Measurements from ENCODE around the gene ETV3.

ETV3 gene

DNA sequence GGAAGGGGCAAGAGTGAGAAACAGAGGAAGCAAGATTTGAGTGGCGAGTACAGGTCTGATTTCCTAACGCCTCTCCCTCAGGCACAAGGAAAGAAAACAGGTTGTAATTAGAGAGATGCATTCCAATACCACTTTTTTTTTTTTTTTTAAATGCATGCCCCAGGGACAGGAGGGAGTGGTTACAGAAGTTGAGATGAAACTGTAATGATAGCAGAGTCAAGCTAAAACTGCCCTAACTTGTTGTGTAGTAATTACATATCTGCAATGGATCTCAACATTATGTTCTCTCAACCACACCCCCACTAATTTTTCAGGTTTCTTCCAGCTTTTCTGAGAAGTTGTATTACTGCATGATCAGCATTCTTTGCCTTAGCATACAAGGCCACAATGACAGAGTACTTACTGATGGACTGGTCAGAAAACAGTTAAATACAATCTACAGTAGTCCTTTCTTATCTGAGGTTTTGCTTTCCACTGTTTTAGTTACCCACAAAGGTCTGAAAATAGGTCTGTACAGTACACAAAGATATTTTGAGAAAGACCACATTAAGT is 5.5 kb downstream of the ETV3 start:
- no peaks in the 10 kb centered on the region for H3K27me3 ChIP-seq (ENCODE audit: low read depth, low read length)
- H3K4me3 ChIP-seq (ENCODE audit: low read length) = no peak overlapping the region
- H4K20me1 ChIP-seq (ENCODE audit: insufficient read depth, low read length) = peaks cover 21% of the 10 kb centered on the region
- TF ChIP-seq, protein P1, sequence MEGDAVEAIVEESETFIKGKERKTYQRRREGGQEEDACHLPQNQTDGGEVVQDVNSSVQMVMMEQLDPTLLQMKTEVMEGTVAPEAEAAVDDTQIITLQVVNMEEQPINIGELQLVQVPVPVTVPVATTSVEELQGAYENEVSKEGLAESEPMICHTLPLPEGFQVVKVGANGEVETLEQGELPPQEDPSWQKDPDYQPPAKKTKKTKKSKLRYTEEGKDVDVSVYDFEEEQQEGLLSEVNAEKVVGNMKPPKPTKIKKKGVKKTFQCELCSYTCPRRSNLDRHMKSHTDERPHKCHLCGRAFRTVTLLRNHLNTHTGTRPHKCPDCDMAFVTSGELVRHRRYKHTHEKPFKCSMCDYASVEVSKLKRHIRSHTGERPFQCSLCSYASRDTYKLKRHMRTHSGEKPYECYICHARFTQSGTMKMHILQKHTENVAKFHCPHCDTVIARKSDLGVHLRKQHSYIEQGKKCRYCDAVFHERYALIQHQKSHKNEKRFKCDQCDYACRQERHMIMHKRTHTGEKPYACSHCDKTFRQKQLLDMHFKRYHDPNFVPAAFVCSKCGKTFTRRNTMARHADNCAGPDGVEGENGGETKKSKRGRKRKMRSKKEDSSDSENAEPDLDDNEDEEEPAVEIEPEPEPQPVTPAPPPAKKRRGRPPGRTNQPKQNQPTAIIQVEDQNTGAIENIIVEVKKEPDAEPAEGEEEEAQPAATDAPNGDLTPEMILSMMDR (IDR thresholded peaks at IDR 0.05; ENCODE audit: low read depth, low read length) = no peak
- TF ChIP-seq EZH2phosphoT487 (IDR thresholded peaks at IDR 0.05; ENCODE audit: low read depth) = no peak
- H3K4me1 ChIP-seq (ENCODE audit: low read length) = peaks cover 15% of the 10 kb centered on the region
- H2AFZ ChIP-seq (ENCODE audit: low read depth, low read length) = no peak overlapping the region
- H3K27ac ChIP-seq (ENCODE audit: low read length) = no peak overlapping the region
- peaks cover 54% of the 10 kb centered on the region for H3K79me2 ChIP-seq (ENCODE audit: low read length)
- no peaks in the 10 kb centered on the region for H3K9me3 ChIP-seq (ENCODE audit: insufficient read depth, low read length)
- H3K36me3 ChIP-seq (replicated peaks; ENCODE audit: low read depth, low read length) = peaks cover 79% of the 10 kb centered on the region
- no peak overlapping the region for H3K4me2 ChIP-seq (ENCODE audit: low read length)
- H3K9ac ChIP-seq (ENCODE audit: low read length) = no peak overlapping the region

DNA sequence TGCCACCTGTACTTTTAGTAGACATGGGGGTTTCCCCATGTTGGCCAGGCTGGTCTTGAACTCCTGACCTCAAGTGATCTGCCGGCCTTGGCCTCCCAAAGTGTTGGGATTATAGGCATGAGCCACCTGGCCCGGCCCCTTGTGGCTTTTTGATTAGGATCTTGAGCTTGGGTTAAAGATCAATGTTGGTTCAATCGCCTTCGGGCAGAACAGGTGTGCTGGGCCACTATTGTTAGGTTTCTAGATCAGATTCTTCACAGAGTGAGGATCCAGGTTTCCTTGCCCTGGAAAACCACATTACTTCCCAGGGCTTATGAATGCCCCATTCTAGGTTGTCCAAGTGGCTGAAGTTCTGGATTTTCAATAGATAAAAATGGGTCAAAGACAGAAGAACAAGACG is 6.1 kb downstream of the ETV3 start:
- peaks cover 15% of the 10 kb centered on the region for H4K20me1 ChIP-seq (ENCODE audit: insufficient read depth, low read length)
- peaks cover 80% of the 10 kb centered on the region for H3K36me3 ChIP-seq (replicated peaks; ENCODE audit: low read depth, low read length)
- H3K79me2 ChIP-seq (ENCODE audit: low read length) = peaks cover 48% of the 10 kb centered on the region
- no peak overlapping the region for H3K4me3 ChIP-seq (ENCODE audit: low read length)
- H3K4me1 ChIP-seq (ENCODE audit: low read length) = peaks cover 15% of the 10 kb centered on the region
- no peak overlapping the region for H2AFZ ChIP-seq (ENCODE audit: low read depth, low read length)
- no peak overlapping the region for H3K4me2 ChIP-seq (ENCODE audit: low read length)
- no peaks in the 10 kb centered on the region for H3K27me3 ChIP-seq (ENCODE audit: low read depth, low read length)
- H3K9ac ChIP-seq (ENCODE audit: low read length) = no peak overlapping the region
- TF ChIP-seq EZH2phosphoT487 (IDR thresholded peaks at IDR 0.05; ENCODE audit: low read depth) = no peak
- no peaks in the 10 kb centered on the region for H3K9me3 ChIP-seq (ENCODE audit: insufficient read depth, low read length)
- H3K27ac ChIP-seq (ENCODE audit: low read length) = no peak overlapping the region

- Histone ChIP-seq H3K79me2 (ENCODE audit: low read length) (peaks cover 40% of the 10 kb centered on the region), H3K27ac (ENCODE audit: low read length) (no peak overlapping the region), H2AFZ (ENCODE audit: low read depth, low read length) (no peak overlapping the region), H3K36me3 (replicated peaks; ENCODE audit: low read depth, low read length) (peaks cover 84% of the 10 kb centered on the region), H3K4me3 (ENCODE audit: low read length) (no peak overlapping the region), H3K9me3 (ENCODE audit: insufficient read depth, low read length) (no peaks in the 10 kb centered on the region), H4K20me1 (ENCODE audit: insufficient read depth, low read length) (peaks cover 7% of the 10 kb centered on the region), H3K4me2 (ENCODE audit: low read length) (no peak overlapping the region), H3K9ac (ENCODE audit: low read length) (no peak overlapping the region), H3K4me1 (ENCODE audit: low read length) (peaks cover 6% of the 10 kb centered on the region), H3K27me3 (ENCODE audit: low read depth, low read length) (no peaks in the 10 kb centered on the region)
- TF ChIP-seq, protein P1 (IDR thresholded peaks at IDR 0.05; ENCODE audit: low read depth, low read length) = no peak
- no peak for TF ChIP-seq EZH2phosphoT487 (IDR thresholded peaks at IDR 0.05; ENCODE audit: low read depth)
Measured at GRCh38 chr1:157131281-157131680, 6.9 kb downstream of the ETV3 start.

GRCh38 chr1:157124855-157125254 is 13.3 kb downstream of the ETV3 start:
- Histone ChIP-seq H3K36me3 (replicated peaks; ENCODE audit: low read depth, low read length) (peaks cover 65% of the 10 kb centered on the region), H2AFZ (ENCODE audit: low read depth, low read length) (no peak overlapping the region), H3K79me2 (ENCODE audit: low read length) (peaks cover 35% of the 10 kb centered on the region), H3K4me1 (ENCODE audit: low read length) (no peaks in the 10 kb centered on the region), H3K27me3 (ENCODE audit: low read depth, low read length) (no peaks in the 10 kb centered on the region), H4K20me1 (ENCODE audit: insufficient read depth, low read length) (0 out of 2 replicates have a peak, but pooled peaks cover 4% of the 10 kb centered on the region), H3K9ac (ENCODE audit: low read length) (no peak overlapping the region), H3K9me3 (ENCODE audit: insufficient read depth, low read length) (no peaks in the 10 kb centered on the region), H3K4me2 (ENCODE audit: low read length) (no peak overlapping the region), H3K27ac (ENCODE audit: low read length) (no peak overlapping the region), H3K4me3 (ENCODE audit: low read length) (no peak overlapping the region)
- TF ChIP-seq, protein P1 (IDR thresholded peaks at IDR 0.05; ENCODE audit: low read depth, low read length) = peak; percentile 18
- no peak for TF ChIP-seq EZH2phosphoT487 (IDR thresholded peaks at IDR 0.05; ENCODE audit: low read depth)
